K562 (cell line): Measurements from ENCODE around the gene SLC25A15. TPM values are rescaled to one million over a fixed set of nuclear protein-coding genes. Genes with fewer than 3 reads are reported as not detected.
A peak's percentile ranks its signal among the peaks of the same experiment; 100 is the strongest.

Experiments
- ATAC-seq: fragments of 200-7000 bp; cut with Tn5 transposase; 3 replicates; pipeline ENCODE4 v1.9.1; 2020; ENCODE audit warnings: moderate library complexity
- BruUV-seq: library from RNA; stranded (reverse); fragments of 400-500 nt; replicated peaks from 2 replicates; lab custom pipeline; 2021; lab: Mats Ljungman, UMichigan
- CTCF ChIA-PET: fragments of 300-600 bp; formaldehyde crosslinking; extraction: SDS; loops from one replicate; lab custom pipeline; 2021; ENCODE audit warnings: low intra/inter-chr PET ratio; lab: Yijun Ruan, JAX
- POLR2A ChIA-PET: fragments of 300-600, 350-650 bp; sonication (Branson Sonifier 250); formaldehyde crosslinking; extraction: SDS; loops from one replicate; lab custom pipeline; 2021; ENCODE audit warnings: antibody characterized with exemption, inconsistent platforms; lab: Yijun Ruan, JAX
- DNase-seq, 4 experiments: peaks; one replicate each; pipeline versions ENCODE4 v3.0.0 to v3.0.0-alpha.2; 2011 to 2018; ENCODE audit warnings: low spot score in 3 of 4, mixed read lengths in 3 of 4; ENCODE audit errors: extremely low read depth in 1 of 4
- FAIRE-seq: peaks from 2 replicates; lab custom pipeline; 2011; peaks lifted over from hg19 to GRCh38; lab: Jason Lieb, UNC
- H2AFZ ChIP-seq: 2 replicates; pipeline ENCODE4 v1.6.0; 2011; ENCODE audit warnings: low read depth, low read length, control low read depth, inconsistent platforms
- H3K27ac ChIP-seq: fragments of 200-600 bp; 3 replicates; pipeline ENCODE4 v1.8.0; 2011; ENCODE audit warnings: low read depth, mild to moderate bottlenecking, control low read depth, inconsistent platforms, low read length, moderate library complexity, mixed read lengths; ENCODE audit errors: extremely low read depth
- H3K27me3 ChIP-seq, 2 experiments: fragments of 300-600 bp in 1 of 2; 2 replicates in 1 of 2; 3 replicates in 1 of 2; pipeline versions ENCODE4 v1.6.0 to v1.8.0; 2011; ENCODE audit warnings: inconsistent platforms in 2 of 2, low read length in 2 of 2, mild to moderate bottlenecking in 1 of 2, mixed read lengths in 1 of 2, moderate library complexity in 1 of 2; ENCODE audit not compliant: control insufficient read depth in 2 of 2, insufficient read depth in 2 of 2
- H3K36me3 ChIP-seq: fragments of 300-600 bp; 3 replicates; pipeline ENCODE4 v1.8.0; 2011; ENCODE audit warnings: mild to moderate bottlenecking, low read length, inconsistent platforms; ENCODE audit not compliant: control insufficient read depth, insufficient read depth
- H3K4me1 ChIP-seq, 2 experiments: fragments of 200-600 bp in 1 of 2; replicated peaks in 1 of 2; 2 replicates in 1 of 2; 3 replicates in 1 of 2; pipeline versions ENCODE4 v1.5.1 to v1.8.0; 2011; ENCODE audit warnings: inconsistent platforms in 2 of 2, low read length in 2 of 2, mild to moderate bottlenecking in 1 of 2, mixed read lengths in 1 of 2, moderate library complexity in 1 of 2; ENCODE audit not compliant: control insufficient read depth in 2 of 2, insufficient read depth in 2 of 2
- H3K4me2 ChIP-seq: 2 replicates; pipeline ENCODE4 v1.6.1; 2011; ENCODE audit warnings: low read length, control low read depth, inconsistent platforms, mixed read lengths; ENCODE audit not compliant: insufficient read depth
- H3K4me3 ChIP-seq: fragments of 200-600 bp; sonication (generic), shearing (Covaris generic); 2 replicates; pipeline ENCODE4 v1.5.1; 2016; ENCODE audit warnings: control low read depth, inconsistent platforms
- H3K79me2 ChIP-seq: fragments of 200-600 bp; 3 replicates; pipeline ENCODE4 v1.8.0; 2011; ENCODE audit warnings: low read length, inconsistent platforms; ENCODE audit not compliant: control insufficient read depth, insufficient read depth
- H3K9ac ChIP-seq, 2 experiments: 2 replicates each; pipeline versions ENCODE4 v1.6.0 to v1.6.1; 2011; ENCODE audit warnings: low read depth in 2 of 2, low read length in 2 of 2, control low read depth in 1 of 2, inconsistent platforms in 1 of 2, mild to moderate bottlenecking in 1 of 2, mixed read lengths in 1 of 2; ENCODE audit not compliant: insufficient read depth in 1 of 2
- H3K9me1 ChIP-seq: one replicate; pipeline ENCODE4 v1.6.0; 2011; ENCODE audit warnings: inconsistent platforms, mild to moderate bottlenecking, low read length, moderate library complexity; ENCODE audit not compliant: control insufficient read depth, insufficient read depth
- H3K9me3 ChIP-seq: replicated peaks from 2 replicates; pipeline ENCODE4 v1.5.1; 2011; ENCODE audit warnings: low read depth, low read length, inconsistent platforms; ENCODE audit not compliant: control insufficient read depth, insufficient read depth
- H4K20me1 ChIP-seq: replicated peaks from 2 replicates; pipeline ENCODE4 v1.6.1; 2011; ENCODE audit warnings: low read length, inconsistent platforms, mixed read lengths; ENCODE audit not compliant: control insufficient read depth, insufficient read depth
- FOSL1 ChIP-seq: fragments of 200-800 bp; sonication (Bioruptor generic); conservative IDR thresholded peaks from 2 replicates; pipeline ENCODE4 v1.6.1; 2016; ENCODE audit warnings: missing genetic modification characterization, missing compliant biosample characterization
- JUN ChIP-seq, 2 experiments: sonication (generic) in 1 of 2; formaldehyde crosslinking in 1 of 2; IDR thresholded peaks; 2 replicates each; pipeline versions ENCODE4 v1.6.1 to v1.8.0; 2012 to 2022; ENCODE audit warnings: borderline replicate concordance in 2 of 2, mild to moderate bottlenecking in 2 of 2, improper control_type of control experiment in 1 of 2, low read depth in 1 of 2, low read length in 1 of 2, missing genetic modification reagents in 1 of 2
- JUND ChIP-seq, 2 experiments: IDR thresholded peaks; 2 replicates in 1 of 2; 3 replicates in 1 of 2; pipeline ENCODE4 v1.6.1; 2011; ENCODE audit warnings: borderline replicate concordance in 2 of 2, low read depth in 2 of 2, low read length in 2 of 2, improper control_type of control experiment in 1 of 2, missing biosample characterization in 1 of 2, missing genetic modification characterization in 1 of 2, missing genetic modification reagents in 1 of 2
- MAZ ChIP-seq, 2 experiments: fragments of 450-650 bp in 1 of 2; sonication (generic) in 1 of 2; formaldehyde crosslinking; IDR thresholded peaks in 1 of 2; conservative IDR thresholded peaks in 1 of 2; 2 replicates each; pipeline versions ENCODE4 v1.4.0 to v1.5.0; 2020; ENCODE audit warnings: mild to moderate bottlenecking in 1 of 2, missing genetic modification reagents in 1 of 2
- PTRF ChIP-seq: fragments of 450-650 bp; IDR thresholded peaks from 2 replicates; pipeline ENCODE4 v1.6.1; 2016; ENCODE audit warnings: mild to moderate bottlenecking, missing genetic modification characterization, missing compliant biosample characterization
- RBM25 ChIP-seq: fragments of 200-400 bp; formaldehyde crosslinking; IDR thresholded peaks from 2 replicates; pipeline ENCODE4 v1.6.1; 2018; ENCODE audit warnings: low read length, low read depth, moderate library complexity; ENCODE audit not compliant: severe bottlenecking
- SMAD3 ChIP-seq: fragments of 450-650 bp; formaldehyde crosslinking; conservative IDR thresholded peaks from 2 replicates; pipeline ENCODE4 v1.4.0; 2020; ENCODE audit warnings: mild to moderate bottlenecking
- WGBS: fragments of 100-300 bp; shearing (Covaris generic); methylation state at CpG from one replicate; pipeline ENCODE4 v1.1.6; 2016; ENCODE audit warnings: low coverage, mixed read lengths; ENCODE audit not compliant: insufficient coverage; ENCODE audit errors: missing lambda C conversion rate; 5-methylcytosine and 5-hydroxymethylcytosine counted together
- in situ Hi-C: fragments of 300-500 bp; cut with MboI; formaldehyde crosslinking; loops from 4 replicates; pipeline ENCODE4 v1.15.0; 2018; ENCODE audit warnings: inconsistent platforms, mixed read lengths
- intact Hi-C: fragments of 100-400 bp; cut with micrococcal nuclease; formaldehyde crosslinking; loops from 2 replicates; pipeline ENCODE4 v1.14.2; 2022
- polyA plus RNA-seq, 8 experiments: library from polyadenylated mRNA; depleted of rRNA in 4 of 8; stranded (reverse) in 5 of 8; unstranded in 3 of 8; fragments of >200 nt; fragmentation: Nextera tagmentation in 2 of 8; fragmentation: Illumina TruSeq in 1 of 8; extraction: Ambion mirVana in 2 of 8; extraction: Trizol in 1 of 8; gene quantifications; 2 replicates each; pipeline versions ENCODE4 v1.2.1 to v1.2.3, GENCODE V29; 2011 to 2014; ENCODE audit warnings: inconsistent platforms in 1 of 8, missing spikeins in 1 of 8
- total RNA-seq, 7 experiments: library from RNA; depleted of rRNA in 6 of 7; stranded (reverse); fragments of >200 nt in 6 of 7; fragmentation: Illumina TruSeq in 2 of 7; extraction: Trizol in 2 of 7; gene quantifications; 2 replicates each; pipeline versions ENCODE4 v1.2.1 to v1.2.3, GENCODE V29; 2011 to 2021; ENCODE audit warnings: low replicate concordance in 1 of 7
- TF ChIP-seq, protein P1 (sequence below): fragments of 450-650 bp; IDR thresholded peaks from 2 replicates; pipeline ENCODE4 v1.6.1; 2018; ENCODE audit not compliant: partially characterized antibody
- TF ChIP-seq, protein P2 (sequence below): fragments of 150-350 bp; IDR thresholded peaks from 2 replicates; pipeline ENCODE4 v1.6.1; 2014; ENCODE audit warnings: low read depth, mild to moderate bottlenecking, low read length, borderline replicate concordance
- TF ChIP-seq, protein P3 (sequence below), 2 experiments: fragments of 450-650 bp in 1 of 2; sonication (generic) in 1 of 2; formaldehyde crosslinking in 1 of 2; IDR thresholded peaks in 1 of 2; conservative IDR thresholded peaks in 1 of 2; 2 replicates each; pipeline versions ENCODE4 v1.6.1 to v1.8.1; 2016 to 2023; ENCODE audit warnings: mild to moderate bottlenecking in 2 of 2, moderate library complexity in 2 of 2, inconsistent platforms in 1 of 2, missing genetic modification reagents in 1 of 2

SLC25A15 gene
- total and polyA plus RNA-seq, 9 of the 15 experiments (the other 6 are each of a cell fraction or from before 2014, with no cell fraction given) = 3.5 to 30.5 (median 20.3) TPM

DNA sequence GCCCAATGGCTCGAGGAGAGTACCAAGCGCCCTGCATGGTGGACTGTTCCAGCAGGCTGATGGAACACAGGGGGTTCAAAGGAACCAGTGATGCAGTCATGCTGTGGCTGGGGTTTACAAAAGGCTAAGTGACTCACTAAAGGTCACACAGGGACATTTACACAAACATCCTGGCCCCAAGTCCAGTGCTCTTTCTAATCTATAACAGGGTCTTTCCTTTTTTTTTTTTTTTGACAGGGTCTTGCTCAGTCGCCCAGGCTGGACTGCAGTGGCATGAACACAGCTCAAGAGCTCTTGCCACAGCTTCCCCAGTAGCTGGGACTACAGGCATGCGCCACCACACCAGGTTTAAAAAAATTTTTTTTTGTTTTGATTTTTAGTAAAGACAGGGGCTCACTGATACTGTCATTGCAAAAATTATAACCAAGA, 2.8 kb upstream of the SLC25A15 start:
- Histone ChIP-seq H3K9ac (no peak overlapping the region), H3K9me1 (no peaks in the 10 kb centered on the region), H3K4me2 (no peak overlapping the region), H4K20me1 (no peaks in the 10 kb centered on the region), H2AFZ (no peak overlapping the region), H3K4me1 (peaks cover 13 to 20% of the 10 kb centered on the region in 2 experiments), H3K36me3 (no peaks in the 10 kb centered on the region), H3K4me3 (no peak overlapping the region), H3K27me3 (no peaks in the 10 kb centered on the region), H3K27ac (peak overlapping the region; percentile 12; the same call in 1 of the 3 replicates), H3K9me3 (no peaks in the 10 kb centered on the region), H3K79me2 (peaks cover 18% of the 10 kb centered on the region; the same call in 2 of the 3 replicates)
- WGBS = 27% methylated on average over 3 of the region's 4 CpGs
- CTCF ChIA-PET = no interaction called here
- in situ Hi-C loops (loop anchor here (25.0 kb wide), 1 partner anchor 276 kb away; the partner anchor contains the start of gene WBP4), intact Hi-C loops (loop anchor here (10.0 kb wide), 1 partner anchor 238 kb away; no protein-coding TSS in a partner anchor)
- FAIRE-seq = no peak
- ATAC-seq = peak; percentile 22
- POLR2A ChIA-PET = interaction anchor here (0.6 kb wide), 1 partner anchor 881 kb away, joined by 5 read pairs; no protein-coding TSS in a partner anchor
- BruUV-seq = no TSS peak
- peak in 2 of 4 experiments; percentile 36 to 44 for DNase-seq
- TF ChIP-seq SMAD3 (CRISPR knock-in tag) (no peak), JUN (IDR thresholded peaks at IDR 0.05; ENCODE audit: borderline replicate concordance, low read depth, low read length) (0 out of 2 replicates have a peak, but pooled peaks have one; percentile 52), JUN (CRISPR knock-in tag; IDR thresholded peaks at IDR 0.05; ENCODE audit: borderline replicate concordance) (no peak), MAZ (CRISPR knock-in tag; conservative IDR thresholded peaks at IDR 0.05 in 1 of 2, IDR thresholded peaks at IDR 0.05 in 1 of 2) (no peak), FOSL1 (tag) (peak; percentile 68), PTRF (tag) (no peak), JUND (IDR thresholded peaks at IDR 0.05; ENCODE audit: borderline replicate concordance, low read depth, low read length) (peak; percentile 61), JUND (tag; IDR thresholded peaks at IDR 0.05; ENCODE audit: borderline replicate concordance, low read depth, low read length) (no peak), RBM25 (no peak)
- TF ChIP-seq, protein P1, sequence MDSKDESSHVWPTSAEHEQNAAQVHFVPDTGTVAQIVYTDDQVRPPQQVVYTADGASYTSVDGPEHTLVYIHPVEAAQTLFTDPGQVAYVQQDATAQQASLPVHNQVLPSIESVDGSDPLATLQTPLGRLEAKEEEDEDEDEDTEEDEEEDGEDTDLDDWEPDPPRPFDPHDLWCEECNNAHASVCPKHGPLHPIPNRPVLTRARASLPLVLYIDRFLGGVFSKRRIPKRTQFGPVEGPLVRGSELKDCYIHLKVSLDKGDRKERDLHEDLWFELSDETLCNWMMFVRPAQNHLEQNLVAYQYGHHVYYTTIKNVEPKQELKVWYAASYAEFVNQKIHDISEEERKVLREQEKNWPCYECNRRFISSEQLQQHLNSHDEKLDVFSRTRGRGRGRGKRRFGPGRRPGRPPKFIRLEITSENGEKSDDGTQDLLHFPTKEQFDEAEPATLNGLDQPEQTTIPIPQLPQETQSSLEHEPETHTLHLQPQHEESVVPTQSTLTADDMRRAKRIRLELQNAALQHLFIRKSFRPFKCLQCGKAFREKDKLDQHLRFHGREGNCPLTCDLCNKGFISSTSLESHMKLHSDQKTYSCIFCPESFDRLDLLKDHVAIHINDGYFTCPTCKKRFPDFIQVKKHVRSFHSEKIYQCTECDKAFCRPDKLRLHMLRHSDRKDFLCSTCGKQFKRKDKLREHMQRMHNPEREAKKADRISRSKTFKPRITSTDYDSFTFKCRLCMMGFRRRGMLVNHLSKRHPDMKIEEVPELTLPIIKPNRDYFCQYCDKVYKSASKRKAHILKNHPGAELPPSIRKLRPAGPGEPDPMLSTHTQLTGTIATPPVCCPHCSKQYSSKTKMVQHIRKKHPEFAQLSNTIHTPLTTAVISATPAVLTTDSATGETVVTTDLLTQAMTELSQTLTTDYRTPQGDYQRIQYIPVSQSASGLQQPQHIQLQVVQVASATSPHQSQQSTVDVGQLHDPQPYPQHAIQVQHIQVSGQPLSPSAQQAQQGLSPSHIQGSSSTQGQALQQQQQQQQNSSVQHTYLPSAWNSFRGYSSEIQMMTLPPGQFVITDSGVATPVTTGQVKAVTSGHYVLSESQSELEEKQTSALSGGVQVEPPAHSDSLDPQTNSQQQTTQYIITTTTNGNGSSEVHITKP = peak; percentile 87
- TF ChIP-seq, protein P2, sequence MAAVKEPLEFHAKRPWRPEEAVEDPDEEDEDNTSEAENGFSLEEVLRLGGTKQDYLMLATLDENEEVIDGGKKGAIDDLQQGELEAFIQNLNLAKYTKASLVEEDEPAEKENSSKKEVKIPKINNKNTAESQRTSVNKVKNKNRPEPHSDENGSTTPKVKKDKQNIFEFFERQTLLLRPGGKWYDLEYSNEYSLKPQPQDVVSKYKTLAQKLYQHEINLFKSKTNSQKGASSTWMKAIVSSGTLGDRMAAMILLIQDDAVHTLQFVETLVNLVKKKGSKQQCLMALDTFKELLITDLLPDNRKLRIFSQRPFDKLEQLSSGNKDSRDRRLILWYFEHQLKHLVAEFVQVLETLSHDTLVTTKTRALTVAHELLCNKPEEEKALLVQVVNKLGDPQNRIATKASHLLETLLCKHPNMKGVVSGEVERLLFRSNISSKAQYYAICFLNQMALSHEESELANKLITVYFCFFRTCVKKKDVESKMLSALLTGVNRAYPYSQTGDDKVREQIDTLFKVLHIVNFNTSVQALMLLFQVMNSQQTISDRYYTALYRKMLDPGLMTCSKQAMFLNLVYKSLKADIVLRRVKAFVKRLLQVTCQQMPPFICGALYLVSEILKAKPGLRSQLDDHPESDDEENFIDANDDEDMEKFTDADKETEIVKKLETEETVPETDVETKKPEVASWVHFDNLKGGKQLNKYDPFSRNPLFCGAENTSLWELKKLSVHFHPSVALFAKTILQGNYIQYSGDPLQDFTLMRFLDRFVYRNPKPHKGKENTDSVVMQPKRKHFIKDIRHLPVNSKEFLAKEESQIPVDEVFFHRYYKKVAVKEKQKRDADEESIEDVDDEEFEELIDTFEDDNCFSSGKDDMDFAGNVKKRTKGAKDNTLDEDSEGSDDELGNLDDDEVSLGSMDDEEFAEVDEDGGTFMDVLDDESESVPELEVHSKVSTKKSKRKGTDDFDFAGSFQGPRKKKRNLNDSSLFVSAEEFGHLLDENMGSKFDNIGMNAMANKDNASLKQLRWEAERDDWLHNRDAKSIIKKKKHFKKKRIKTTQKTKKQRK = no peak
- TF ChIP-seq, protein P3, sequence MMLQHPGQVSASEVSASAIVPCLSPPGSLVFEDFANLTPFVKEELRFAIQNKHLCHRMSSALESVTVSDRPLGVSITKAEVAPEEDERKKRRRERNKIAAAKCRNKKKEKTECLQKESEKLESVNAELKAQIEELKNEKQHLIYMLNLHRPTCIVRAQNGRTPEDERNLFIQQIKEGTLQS (IDR thresholded peaks at IDR 0.05) = peak; percentile 6; the same call in 1 of the 2 replicates
- TF ChIP-seq, protein P3 (CRISPR knock-in tag; conservative IDR thresholded peaks at IDR 0.05) = no peak
